HT1080 (cell line): ENCODE measurements around the gene FTO. TPM values are rescaled to one million over a fixed set of nuclear protein-coding genes. Genes with fewer than 3 reads are reported as not detected.

Source experiments
- DNase-seq: peaks from one replicate; pipeline ENCODE4 v3.0.0-alpha.2; 2015; ENCODE audit warnings: low read depth
- total RNA-seq: library from RNA; depleted of rRNA; stranded (reverse); fragments of >200 nt; shearing (Covaris generic); gene quantifications from 2 replicates; pipeline ENCODE4 v1.2.3, GENCODE V29; 2014

FTO gene
- total RNA-seq, 1 experiment from 2014 or later: 46.7 TPM

DNA sequence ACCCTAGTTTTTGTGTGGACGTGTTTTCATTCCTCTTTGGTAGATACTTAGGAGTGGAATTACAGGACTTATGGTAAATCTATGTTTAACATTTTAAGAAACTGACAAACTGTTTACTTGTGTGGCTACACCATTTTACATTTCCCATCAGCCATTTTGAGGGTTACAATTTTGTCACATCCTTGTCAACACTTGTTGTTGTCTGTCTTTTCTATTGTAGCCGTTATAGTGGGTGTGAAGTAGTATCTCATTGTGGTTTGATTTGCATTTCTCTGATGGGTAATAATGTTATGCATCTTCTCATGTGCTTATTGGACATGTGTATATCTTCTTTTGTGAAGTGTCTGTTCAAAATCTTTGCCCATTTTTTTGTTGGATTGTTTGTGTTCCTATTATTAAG, 4.5 kb downstream of the FTO start:
- DNase-seq: no peak

DNA sequence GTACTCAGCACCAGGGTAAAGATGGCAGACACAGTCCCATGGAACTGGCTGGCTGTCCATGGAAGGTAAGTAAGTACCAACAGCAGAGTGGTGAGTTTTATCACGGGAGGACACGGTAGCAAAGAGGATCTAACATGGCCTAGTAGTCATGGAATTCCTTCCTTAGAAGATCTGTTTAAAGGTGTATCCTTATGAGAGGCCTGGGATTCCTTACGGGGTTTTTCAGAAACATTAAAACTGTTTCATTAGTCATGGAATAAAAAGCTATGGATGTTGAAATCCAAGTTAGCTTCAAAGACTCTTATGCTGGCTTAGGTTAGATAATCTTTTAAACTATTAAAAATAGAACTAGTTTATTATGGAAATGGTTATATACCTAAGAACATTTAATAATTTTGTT, 7.4 kb downstream of the FTO start:
- no peak for DNase-seq

DNA sequence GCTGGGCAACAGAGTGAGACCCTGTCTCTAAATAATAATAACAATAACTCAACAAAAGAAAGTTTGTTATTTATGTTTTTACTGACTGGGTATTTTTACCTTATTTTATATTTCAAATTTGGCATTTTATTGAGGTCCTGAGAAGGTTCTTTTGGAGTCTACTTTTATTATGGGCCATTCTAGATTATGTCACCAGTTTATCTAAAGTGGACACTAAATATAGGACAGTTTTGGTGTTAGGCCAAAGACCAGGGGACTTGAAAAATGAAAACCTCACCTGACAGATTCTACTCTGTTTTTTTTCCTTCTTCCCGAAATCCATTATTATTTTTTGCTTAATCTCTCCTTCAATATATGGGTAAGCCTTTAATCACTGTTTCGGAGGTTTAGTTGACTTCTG, 8.1 kb downstream of the FTO start:
- DNase-seq: no peak

DNA sequence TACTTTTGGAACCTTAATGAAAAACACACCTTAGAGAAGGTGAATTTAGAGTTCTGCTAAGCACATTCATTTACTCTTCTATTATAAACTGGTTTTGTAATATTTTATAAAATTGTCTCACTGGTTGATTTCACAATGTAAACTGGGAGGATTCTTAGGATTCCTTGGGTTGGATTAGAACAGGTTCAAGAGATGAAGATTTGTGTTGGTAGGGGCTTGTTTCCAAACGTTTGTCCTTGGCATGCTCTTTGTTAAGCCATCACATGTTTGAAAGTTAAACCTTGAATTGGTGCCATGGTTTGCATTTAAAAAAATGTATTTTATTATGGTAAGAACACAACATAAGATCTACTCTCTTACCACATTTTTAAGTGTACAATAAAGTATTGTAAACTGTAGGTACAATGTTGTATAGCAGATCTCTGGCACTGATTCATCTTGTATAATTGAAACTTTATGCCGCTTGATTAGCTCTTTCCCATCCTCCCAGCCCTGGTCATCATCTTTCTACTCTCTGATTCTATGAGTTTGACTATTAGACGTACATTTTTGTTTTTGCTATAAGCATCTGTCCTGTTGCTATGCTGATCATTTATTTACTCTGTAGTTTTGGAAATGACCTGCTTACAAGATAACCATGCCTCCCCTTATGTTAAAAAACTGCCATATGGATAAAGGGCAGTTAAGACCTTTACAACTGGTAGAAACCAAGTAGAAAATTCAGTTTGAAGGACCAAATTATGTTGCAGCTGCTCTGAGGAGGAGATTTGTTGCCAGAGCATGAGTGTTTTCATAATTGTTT, 9.6 kb downstream of the FTO start:
- no peak for DNase-seq

DNA sequence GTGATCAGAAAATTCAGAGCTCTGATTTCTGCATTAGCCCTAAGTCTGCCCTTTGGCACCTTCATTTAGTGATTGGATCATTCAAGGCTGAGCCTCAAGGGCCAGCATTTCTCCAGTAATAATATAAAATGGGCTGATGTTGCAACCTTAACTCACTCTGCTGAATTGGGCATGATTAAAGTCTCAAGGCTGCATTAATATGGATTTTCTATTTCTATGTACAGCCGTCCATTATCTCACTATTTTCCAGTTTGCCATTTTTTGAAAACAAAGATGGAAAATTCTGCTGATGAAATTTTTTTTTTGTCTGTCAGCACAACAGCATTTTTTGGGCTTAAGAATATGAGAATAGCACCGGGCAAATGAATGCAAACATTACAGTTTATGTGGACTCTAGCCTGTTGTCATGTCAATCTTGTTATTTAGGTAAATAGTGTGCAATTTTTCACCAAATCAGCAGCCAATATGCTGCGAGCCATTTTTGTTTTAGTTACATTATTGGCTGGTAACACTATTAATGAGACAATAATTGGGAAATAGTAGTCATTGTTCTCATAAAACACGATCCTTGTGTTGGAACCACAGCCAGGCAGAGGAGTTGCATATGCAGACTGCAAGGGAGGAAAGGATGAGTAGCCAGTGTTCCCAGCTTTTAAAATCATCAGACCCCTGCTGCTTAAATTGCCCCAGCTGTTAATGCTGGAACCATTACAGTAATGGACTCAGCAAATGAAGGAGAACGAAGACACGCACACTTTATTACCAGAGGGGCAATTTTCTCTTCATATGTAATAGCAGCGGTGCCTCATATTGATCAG, 10.5 kb downstream of the FTO start:
- no peak for DNase-seq

DNA sequence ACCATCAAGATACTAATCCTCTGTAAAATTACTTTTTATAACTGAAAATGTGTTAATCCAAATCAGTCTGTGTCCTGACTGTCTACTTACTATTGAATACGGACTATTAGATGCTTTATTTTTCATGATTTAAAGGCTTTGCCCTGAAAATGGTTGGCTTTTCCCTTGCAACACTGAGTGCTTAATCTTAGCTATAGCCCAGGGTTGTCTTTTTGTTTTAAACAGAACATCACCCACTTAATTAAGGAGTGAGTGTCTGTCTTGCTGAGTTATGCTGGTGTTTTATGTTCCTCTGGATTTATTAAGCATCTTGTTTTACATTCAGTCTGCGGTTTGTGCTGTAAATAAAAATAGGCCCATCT, 11.0 kb downstream of the FTO start:
- no peak for DNase-seq

DNA sequence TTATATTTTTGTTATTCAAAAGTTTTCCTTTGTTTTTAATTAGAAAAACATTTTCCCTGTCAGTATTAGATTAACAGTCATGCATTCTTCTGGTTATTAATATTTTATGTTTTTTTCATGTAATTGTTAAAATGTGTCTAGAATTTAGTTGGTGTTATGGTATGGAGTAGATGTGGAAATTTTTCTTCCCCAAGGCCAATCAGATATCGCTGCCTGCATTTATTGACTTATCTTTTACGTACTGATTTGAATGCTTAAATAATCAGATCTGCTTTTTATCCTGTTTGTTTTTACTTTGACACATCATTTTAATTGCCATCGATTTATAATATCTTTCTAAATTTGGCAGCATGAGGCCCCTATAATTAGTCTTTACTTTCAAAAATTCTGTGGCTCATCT, 13.6 kb downstream of the FTO start:
- DNase-seq: no peak

DNA sequence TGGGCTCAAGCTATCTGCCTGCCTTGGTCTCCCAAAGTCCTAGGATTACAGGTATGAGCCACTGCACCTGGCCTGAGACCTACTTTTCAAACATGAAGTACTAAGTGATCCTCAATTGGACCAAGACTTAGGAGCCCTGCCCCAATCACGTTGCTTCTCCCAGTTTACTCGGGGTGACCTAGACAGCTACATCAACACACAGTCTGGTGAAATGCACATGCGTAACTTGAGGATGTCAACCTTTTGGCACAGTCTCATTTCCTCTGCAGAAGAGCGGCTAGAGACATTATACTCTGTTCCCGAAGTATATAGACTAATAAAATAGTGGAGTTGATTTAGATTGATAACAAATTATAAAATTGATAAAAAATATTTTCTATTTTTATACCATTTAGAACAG, 17.1 kb downstream of the FTO start:
- no peak for DNase-seq

DNA sequence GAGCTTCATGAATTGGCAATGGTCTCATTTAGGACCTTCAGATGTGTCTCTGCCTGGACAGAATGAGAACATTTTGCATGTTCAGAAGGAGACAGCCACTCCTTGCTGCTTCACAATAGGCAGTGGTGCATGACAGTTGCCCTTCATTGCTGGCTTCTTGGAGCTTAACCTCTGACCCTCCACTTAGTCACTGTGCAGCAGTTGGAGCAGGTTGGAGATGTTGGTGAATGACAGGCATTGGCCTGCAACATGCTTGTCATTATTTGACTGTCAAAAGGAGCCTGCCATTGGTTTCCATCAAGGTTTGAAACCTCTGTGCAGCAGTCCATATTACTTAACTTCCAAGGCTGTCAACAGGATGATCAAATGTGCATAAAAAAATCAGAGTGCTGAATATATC, 22.7 kb downstream of the FTO start:
- peak; percentile 49 for DNase-seq

DNA sequence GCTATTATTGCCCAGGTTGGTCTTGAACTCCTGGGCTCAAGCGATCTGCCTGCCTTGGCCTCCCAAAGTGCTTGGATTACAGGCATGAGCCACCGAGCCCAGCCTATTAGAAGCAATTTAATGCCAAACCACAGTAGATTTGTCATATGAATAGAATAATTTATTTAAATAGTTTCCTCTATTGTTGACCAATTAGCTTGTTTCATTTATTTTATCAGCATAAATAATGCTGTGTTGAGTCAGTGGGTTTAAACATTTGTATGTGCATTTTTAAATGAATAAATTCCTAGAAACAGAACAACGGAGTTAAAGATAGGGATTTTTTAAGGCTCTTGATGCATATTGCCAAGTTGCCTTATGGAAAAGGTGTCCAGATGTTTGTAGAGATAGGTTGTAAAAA, 26.7 kb downstream of the FTO start:
- no peak for DNase-seq

DNA sequence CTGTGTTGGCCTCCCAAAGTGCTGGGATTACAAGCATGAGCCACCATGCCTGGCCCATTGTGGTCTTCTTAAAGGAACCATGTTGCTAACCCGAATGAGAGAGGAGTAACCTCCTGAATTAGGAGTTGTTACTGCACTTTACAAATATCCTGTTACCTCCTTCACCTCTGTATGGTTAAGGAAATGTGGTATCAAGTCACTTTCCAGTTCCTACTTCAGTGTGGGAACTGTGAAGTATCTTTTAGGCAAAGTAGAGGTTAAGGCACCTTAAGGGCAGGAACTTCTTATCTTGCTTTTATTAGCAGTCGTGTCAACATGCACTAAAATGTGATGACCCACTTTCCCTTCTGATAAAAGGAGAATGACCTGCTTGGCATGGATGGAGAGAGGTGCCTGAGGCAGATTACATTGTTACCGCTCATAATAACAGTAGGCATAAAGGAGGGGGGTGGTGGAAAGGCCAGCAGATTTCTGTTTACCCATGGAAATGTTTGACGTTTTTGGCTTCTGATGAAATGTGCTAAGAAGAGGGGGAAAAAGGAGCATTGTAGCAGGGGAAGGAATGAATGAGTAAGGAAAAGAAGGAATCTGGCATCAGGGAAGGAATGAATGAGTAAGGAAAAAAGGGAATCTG, 28.5 kb downstream of the FTO start:
- DNase-seq: no peak

DNA sequence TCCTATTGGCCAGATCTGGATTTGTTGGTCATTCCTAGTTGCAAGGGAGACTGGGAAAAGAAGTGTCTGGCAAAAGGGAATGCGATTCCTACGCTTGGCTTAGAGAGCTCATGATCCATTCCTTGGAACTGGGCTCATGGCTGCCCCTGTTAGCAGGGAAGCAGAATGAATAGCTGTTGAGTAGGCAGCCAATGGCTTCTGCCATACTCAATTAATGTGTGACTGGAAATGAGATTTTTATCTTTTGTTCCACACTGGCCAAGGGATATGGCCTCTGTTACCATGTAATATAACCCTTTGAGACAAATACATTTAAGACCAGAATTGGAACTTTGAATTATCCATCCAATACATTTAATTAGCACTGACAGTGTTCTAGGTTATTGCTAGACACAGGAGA, 31.0 kb downstream of the FTO start:
- no peak for DNase-seq

DNA sequence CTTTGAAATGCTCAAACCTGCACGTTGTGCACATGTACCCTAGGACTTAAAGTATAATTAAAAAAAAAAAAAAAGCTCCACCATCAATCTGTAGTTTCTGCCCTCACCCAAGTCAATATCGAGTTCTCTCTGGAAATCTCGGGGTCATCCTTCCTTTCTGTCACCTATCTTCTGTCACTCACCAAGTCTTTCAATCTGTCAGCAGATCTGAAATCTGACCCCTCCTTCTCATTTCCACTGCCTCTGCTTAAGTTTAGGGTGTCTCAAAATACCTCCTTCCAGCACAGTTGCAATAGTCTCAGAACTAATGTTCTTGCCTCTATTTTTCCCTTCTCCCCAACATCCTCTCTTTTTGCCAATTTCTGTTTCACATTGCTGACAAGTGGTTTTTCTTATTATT, 32.3 kb downstream of the FTO start:
- no peak for DNase-seq

DNA sequence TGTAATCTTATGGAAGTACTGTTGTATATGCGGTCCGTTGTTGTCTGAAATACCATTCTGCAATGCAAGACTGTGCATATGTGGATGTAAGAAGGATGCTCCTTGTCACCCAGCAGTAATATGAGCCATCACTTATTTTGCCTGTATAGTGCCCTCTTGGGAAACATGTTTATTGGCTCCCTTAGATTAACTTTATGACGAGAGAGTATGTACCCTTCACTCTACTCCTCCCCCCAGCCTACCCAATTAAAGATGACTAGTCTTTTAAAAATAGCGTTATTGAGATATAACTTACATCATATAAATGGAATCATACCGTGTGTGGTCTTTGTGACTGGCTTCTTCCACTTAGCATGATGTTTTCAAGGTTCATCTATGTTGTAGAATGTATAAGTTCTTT, 33.6 kb downstream of the FTO start:
- no peak for DNase-seq

DNA sequence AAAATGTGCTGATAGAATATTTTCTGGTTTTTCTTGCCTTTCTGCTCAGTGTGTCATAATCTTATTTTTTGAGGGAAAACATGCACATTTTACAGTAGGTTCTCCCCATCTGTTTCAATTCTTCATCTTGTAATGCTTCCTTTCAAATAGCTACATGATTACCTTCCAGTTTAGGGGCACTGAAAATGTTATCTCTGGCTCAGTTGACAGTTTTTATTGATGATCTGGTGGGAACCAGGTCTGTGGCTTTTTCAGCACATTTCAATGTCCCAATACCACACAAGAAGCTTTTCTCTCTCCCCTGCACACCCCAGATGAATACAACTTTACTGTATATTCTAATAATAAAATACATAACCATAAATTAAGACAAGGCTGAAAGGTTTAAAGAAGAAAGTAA, 36.5 kb downstream of the FTO start:
- DNase-seq: no peak

DNA sequence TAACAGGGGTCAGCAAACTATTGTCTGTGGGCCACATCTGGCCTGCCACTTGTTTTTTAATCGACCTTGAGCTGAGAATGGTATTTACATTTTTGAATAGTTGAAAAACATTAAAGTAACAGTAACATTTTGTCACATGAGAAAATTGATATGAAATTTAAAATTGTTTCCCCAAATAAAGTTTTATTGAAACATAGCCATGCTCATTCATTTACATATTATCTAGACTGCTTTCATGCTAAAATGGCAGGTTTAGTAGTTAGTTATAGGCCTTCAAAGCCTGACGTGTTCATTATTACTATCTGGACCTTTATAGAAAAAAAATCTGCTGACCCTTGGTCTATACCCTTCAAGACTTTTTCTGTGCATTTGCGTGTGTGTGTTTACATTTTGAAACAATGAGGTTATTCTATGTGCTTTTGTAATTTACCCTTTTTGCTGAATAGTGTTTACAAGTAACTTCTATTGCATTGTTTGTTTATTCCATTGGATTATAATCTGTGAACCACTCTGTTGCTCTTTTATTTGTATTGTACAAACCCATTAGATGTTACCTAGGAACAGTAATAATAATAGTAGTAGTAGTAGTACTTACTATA, 37.1 kb downstream of the FTO start:
- no peak for DNase-seq

DNA sequence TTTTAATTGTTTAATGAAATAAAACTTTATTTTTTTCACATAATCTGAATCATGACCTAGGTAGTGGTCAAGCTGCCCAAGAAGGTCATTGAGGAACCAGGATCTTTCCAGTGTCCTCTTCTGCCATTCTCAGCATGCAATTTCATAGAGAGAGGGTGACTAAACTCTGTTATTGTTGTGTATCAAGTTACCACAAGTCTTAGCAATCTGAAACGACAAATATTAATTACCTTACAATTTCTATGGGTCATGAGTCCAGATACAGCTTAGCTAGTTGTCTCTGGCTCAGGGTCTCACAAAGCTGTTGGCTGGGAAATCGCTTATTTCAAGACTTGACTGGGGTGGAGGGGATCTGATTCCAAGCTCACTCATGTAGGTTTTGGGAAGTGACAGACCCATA, 37.6 kb downstream of the FTO start:
- no peak for DNase-seq

DNA sequence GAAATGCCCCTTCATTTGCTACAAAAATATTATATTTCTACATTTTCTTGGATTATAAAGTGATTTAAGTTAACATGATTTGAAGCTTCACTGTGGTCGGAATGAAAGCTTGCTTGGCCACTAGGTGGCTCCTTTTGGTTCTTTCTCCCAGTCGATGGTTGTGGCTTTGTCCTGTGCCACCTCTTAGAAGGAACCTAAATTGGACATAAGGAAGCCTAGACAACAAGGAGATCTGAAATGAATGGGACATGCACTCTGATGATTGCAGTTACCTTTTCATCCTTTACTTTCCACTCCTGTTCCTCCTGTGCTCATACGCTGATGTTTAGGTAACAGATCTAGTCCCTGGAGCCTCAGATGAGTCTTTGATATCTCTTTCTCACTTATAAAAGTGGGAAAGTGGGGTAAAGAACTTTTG, 39.2 kb downstream of the FTO start:
- peak; percentile 15 for DNase-seq

DNA sequence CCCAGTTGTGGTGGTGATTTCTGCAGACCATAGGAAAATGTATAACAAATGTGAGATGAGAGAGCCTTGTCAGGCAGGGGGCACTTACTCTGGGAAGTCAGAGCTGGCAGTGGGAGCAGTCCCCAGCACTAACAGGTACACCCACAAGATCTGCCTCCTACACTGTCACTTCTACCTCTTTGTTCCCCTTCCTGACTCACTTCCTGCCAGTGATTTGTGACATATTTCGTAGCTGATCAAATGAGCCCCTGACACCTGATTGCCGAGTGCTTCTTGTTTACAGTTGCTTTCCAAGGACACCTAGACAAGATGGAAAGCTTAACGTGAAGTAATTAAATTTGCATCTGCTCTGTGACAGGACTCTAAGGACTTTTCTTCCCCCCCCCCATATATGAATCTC, 40.5 kb downstream of the FTO start:
- DNase-seq: peak; percentile 5

DNA sequence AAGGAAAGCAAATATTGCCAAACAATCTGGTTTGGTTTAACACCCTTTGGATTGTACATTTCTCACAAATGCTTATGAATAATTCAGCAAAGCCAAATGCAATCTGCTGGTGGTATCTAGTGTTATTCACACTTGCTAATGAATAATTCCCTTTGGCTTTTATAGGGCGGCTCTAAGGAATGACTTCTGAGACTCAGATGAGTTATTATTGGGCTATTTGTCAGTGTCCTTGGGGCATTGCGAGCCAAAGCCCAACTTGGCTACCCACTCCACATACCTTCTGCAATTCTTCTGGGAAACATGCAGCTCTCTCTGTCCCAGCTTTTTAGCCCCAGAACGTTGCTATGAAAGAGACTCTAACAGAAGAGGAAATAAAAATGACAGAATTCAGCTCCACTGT, 41.1 kb downstream of the FTO start:
- no peak for DNase-seq

DNA sequence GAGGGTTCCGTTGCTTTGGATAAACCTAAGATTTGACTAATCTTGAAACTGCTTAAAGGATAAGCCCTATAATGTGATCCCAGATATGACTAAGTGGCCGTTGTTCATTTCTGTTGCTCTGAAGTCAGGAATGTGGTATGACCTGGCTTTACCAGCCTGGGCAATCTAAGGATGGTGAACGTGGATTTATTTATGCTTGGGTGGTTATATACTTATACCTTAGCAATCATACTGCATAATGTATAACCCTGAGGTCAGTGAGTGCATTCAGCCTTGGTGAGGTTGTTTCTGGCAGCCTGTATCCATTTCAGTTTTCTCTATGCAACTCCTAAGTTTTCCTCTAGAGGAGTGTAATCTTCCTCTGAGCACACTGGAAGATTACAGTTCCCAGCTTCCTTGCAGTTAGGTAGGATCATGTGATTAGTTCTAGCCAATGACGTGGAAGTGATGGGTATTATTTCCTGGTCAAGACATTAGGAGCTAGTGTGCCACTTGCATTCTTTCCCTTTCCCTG, 41.9 kb downstream of the FTO start:
- DNase-seq: peak; percentile 62

DNA sequence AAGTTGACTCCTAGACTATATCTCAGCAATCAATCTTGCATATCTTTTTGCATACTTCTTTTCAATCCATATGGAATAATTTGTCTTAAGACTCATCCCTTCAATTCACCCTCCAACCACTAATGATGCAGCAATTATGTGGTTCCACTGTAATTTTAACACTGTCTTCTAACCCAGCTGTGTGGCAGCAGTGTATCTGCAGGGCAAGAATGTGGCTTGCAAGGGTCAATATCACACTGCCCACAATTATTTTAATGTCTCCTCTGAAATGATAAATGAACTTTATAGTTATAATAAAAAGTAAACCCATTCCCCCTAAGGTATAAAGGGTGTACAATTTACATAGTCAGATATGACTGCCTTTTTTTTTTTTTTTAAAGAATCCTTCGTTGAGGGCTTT, 48.6 kb downstream of the FTO start:
- DNase-seq: no peak
